ENCODE measurements around the gene EEF1G.
"Not testable (repeated sequence)": the region's sequence is repeated elsewhere in the genome, so short reads cannot be mapped to it uniquely, and the experiment has no call there.

DNA sequence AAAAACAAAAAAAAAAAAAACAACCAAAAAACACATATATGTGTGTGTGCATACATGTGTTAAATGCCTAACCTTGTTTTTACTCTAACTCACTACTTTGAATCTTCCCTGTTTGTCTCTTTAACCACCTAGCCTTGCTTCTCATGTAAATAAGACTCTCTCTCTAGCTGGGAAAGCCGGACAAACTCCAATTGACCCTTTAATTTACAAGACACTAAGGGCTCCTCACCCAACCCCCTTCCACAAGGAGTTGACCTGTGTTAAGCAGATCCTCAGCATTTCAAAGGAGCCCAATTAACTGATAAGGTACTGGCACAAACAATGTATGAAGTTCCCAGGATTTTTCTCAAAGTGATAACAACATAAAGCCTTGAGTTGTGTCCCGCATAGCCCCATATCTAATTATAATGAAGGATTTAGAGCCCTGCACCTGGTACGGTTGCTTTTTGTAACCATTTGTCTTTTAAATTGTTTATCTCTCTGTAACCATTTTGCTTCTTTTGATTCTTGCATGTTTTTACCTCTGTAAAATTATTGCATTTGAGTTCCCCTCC lies 11.9 kb downstream of the EEF1G start:
- TF ChIP-seq, protein P1, sequence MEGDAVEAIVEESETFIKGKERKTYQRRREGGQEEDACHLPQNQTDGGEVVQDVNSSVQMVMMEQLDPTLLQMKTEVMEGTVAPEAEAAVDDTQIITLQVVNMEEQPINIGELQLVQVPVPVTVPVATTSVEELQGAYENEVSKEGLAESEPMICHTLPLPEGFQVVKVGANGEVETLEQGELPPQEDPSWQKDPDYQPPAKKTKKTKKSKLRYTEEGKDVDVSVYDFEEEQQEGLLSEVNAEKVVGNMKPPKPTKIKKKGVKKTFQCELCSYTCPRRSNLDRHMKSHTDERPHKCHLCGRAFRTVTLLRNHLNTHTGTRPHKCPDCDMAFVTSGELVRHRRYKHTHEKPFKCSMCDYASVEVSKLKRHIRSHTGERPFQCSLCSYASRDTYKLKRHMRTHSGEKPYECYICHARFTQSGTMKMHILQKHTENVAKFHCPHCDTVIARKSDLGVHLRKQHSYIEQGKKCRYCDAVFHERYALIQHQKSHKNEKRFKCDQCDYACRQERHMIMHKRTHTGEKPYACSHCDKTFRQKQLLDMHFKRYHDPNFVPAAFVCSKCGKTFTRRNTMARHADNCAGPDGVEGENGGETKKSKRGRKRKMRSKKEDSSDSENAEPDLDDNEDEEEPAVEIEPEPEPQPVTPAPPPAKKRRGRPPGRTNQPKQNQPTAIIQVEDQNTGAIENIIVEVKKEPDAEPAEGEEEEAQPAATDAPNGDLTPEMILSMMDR (conservative IDR thresholded peaks at IDR 0.05), result not testable (repeated sequence)
- TF ChIP-seq EZH2 (IDR thresholded peaks at IDR 0.05; ENCODE audit: low read depth), result not testable (repeated sequence)
